ENCODE results near the gene PLXNA3. TPM values are rescaled to one million over a fixed set of nuclear protein-coding genes. Genes with fewer than 3 reads are reported as not detected.

PLXNA3 gene
- total and polyA plus RNA-seq, 10 of the 15 experiments (the other 5 are each of a cell fraction or from before 2014, with no cell fraction given): 0.26 to 26.8 (median 3.4) TPM

- Histone ChIP-seq H3K4me2 (ENCODE audit: control insufficient read depth, insufficient read depth) (peak overlapping the region; percentile 54), H3K27me3 (replicated peaks in 1 of 2; ENCODE audit: control insufficient read depth in 2 of 2, insufficient read depth in 2 of 2, low read length in 1 of 2) (no peaks in the 10 kb centered on the region), H3K9ac (ENCODE audit: control insufficient read depth, insufficient read depth, low read length) (no peak overlapping the region), H3K4me3 (no peak overlapping the region), H2AFZ (ENCODE audit: control insufficient read depth, low read depth, low read length) (no peak overlapping the region), H4K20me1 (ENCODE audit: control insufficient read depth, insufficient read depth) (no peaks in the 10 kb centered on the region), H3K4me1 (ENCODE audit: control insufficient read depth, insufficient read depth, low read length) (no peaks in the 10 kb centered on the region), H3K36me3 (ENCODE audit: control insufficient read depth in 2 of 2, insufficient read depth in 2 of 2, low read length in 1 of 2) (no peaks in the 10 kb centered on the region), H3K79me2 (ENCODE audit: control insufficient read depth, insufficient read depth, low read length) (peaks cover 9% of the 10 kb centered on the region), H3K9me3 (replicated peaks; ENCODE audit: control insufficient read depth, insufficient read depth, low read length) (no peaks in the 10 kb centered on the region; the same call in 2 of the 3 replicates), H3K27ac (ENCODE audit: control insufficient read depth, insufficient read depth) (no peak overlapping the region)
- intact Hi-C loops (cut with micrococcal nuclease; ENCODE audit: unreplicated experiment) (no loop called here), in situ Hi-C loops (cut with MboI) (no loop called here)
- DNase-seq (ENCODE audit: low read depth, low spot score): no peak
- SMC1A ChIA-PET (ENCODE audit: uncharacterized antibody, unreplicated experiment): interaction anchor here (1.0 kb wide), 1 partner anchor 67 kb away, joined by 3 read pairs; no protein-coding TSS in a partner anchor
- RAD21 ChIA-PET (ENCODE audit: unreplicated experiment): no interaction called here
- BruUV-seq (replicated peaks): no TSS peak
- POLR2A ChIA-PET: interaction anchor here (0.9 kb wide), 1 partner anchor 15 kb away, joined by 4 read pairs; no protein-coding TSS in a partner anchor
- 51% methylated on average over 14 of the region's 14 CpGs for WGBS (ENCODE audit: insufficient coverage, insufficient replicate concordance, low lambda C conversion rate, missing lambda C conversion rate)
- CTCF ChIA-PET: interaction anchor here (1.4 kb wide), 1 partner anchor 87 kb away, joined by 3 read pairs; no protein-coding TSS in a partner anchor
- no peak for FAIRE-seq
- no peak for ATAC-seq
- TF ChIP-seq ZSCAN29 (IDR thresholded peaks at IDR 0.05) (no peak), NR2F1 (conservative IDR thresholded peaks at IDR 0.05) (no peak), CTCF (IDR thresholded peaks at IDR 0.05 in 2 of 3, conservative IDR thresholded peaks at IDR 0.05 in 1 of 3; ENCODE audit: control insufficient read depth in 2 of 3, extremely low read depth in 1 of 3, insufficient read depth in 1 of 3, low read depth in 3 of 3, low read length in 3 of 3) (no peak), ZBED1 (IDR thresholded peaks at IDR 0.05; ENCODE audit: borderline replicate concordance) (no peak), RBBP5 (conservative IDR thresholded peaks at IDR 0.05) (no peak), LARP7 (IDR thresholded peaks at IDR 0.05) (no peak), TBL1XR1 (IDR thresholded peaks at IDR 0.05; ENCODE audit: low read depth, low read length) (no peak), FOXM1 (IDR thresholded peaks at IDR 0.05; ENCODE audit: low read depth, low read length) (no peak), POLR2A (IDR thresholded peaks at IDR 0.05; ENCODE audit: low read depth, low read length) (no peak), BACH1 (IDR thresholded peaks at IDR 0.05; ENCODE audit: borderline replicate concordance) (no peak), TARDBP (IDR thresholded peaks at IDR 0.05; ENCODE audit: borderline replicate concordance) (no peak), RCOR1 (conservative IDR thresholded peaks at IDR 0.05; ENCODE audit: low read depth, low read length) (no peak), ATF7 (IDR thresholded peaks at IDR 0.05; ENCODE audit: low read depth) (no peak), PBX3 (IDR thresholded peaks at IDR 0.05; ENCODE audit: insufficient replicate concordance, low read depth, low read length) (no peak), JUNB (IDR thresholded peaks at IDR 0.05) (no peak)
- TF ChIP-seq, protein P1, sequence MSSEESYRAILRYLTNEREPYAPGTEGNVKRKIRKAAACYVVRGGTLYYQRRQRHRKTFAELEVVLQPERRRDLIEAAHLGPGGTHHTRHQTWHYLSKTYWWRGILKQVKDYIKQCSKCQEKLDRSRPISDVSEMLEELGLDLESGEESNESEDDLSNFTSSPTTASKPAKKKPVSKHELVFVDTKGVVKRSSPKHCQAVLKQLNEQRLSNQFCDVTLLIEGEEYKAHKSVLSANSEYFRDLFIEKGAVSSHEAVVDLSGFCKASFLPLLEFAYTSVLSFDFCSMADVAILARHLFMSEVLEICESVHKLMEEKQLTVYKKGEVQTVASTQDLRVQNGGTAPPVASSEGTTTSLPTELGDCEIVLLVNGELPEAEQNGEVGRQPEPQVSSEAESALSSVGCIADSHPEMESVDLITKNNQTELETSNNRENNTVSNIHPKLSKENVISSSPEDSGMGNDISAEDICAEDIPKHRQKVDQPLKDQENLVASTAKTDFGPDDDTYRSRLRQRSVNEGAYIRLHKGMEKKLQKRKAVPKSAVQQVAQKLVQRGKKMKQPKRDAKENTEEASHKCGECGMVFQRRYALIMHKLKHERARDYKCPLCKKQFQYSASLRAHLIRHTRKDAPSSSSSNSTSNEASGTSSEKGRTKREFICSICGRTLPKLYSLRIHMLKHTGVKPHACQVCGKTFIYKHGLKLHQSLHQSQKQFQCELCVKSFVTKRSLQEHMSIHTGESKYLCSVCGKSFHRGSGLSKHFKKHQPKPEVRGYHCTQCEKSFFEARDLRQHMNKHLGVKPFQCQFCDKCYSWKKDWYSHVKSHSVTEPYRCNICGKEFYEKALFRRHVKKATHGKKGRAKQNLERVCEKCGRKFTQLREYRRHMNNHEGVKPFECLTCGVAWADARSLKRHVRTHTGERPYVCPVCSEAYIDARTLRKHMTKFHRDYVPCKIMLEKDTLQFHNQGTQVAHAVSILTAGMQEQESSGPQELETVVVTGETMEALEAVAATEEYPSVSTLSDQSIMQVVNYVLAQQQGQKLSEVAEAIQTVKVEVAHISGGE (CRISPR knock-in tag; IDR thresholded peaks at IDR 0.05): no peak
- TF ChIP-seq, protein P2, sequence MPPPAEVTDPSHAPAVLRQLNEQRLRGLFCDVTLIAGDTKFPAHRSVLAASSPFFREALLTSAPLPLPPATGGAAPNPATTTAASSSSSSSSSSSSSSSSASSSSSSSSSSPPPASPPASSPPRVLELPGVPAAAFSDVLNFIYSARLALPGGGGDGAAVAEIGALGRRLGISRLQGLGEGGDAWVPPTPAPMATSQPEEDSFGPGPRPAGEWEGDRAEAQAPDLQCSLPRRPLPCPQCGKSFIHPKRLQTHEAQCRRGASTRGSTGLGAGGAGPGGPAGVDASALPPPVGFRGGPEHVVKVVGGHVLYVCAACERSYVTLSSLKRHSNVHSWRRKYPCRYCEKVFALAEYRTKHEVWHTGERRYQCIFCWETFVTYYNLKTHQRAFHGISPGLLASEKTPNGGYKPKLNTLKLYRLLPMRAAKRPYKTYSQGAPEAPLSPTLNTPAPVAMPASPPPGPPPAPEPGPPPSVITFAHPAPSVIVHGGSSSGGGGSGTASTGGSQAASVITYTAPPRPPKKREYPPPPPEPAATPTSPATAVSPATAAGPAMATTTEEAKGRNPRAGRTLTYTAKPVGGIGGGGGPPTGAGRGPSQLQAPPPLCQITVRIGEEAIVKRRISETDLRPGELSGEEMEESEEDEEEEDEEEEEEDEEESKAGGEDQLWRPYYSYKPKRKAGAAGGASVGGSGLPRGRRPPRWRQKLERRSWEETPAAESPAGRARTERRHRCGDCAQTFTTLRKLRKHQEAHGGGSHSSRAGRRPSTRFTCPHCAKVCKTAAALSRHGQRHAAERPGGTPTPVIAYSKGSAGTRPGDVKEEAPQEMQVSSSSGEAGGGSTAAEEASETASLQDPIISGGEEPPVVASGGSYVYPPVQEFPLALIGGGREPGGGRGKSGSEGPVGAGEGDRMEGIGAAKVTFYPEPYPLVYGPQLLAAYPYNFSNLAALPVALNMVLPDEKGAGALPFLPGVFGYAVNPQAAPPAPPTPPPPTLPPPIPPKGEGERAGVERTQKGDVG (CRISPR knock-in tag; IDR thresholded peaks at IDR 0.05): no peak
These were observed 1.8 kb downstream of the PLXNA3 start for GRCh38 chrX:154459832-154460231.
